HG03354 (cell line): ENCODE results near the gene TMEM219.

Experiments used
- ATAC-seq: cut with Tn5 transposase; IDR thresholded peaks from one replicate; pipeline ENCODE4 v1.9.1; 2021; ENCODE audit warnings: mild to moderate bottlenecking; ENCODE audit not compliant: unreplicated experiment, poor library complexity, severe bottlenecking

TMEM219 gene

DNA sequence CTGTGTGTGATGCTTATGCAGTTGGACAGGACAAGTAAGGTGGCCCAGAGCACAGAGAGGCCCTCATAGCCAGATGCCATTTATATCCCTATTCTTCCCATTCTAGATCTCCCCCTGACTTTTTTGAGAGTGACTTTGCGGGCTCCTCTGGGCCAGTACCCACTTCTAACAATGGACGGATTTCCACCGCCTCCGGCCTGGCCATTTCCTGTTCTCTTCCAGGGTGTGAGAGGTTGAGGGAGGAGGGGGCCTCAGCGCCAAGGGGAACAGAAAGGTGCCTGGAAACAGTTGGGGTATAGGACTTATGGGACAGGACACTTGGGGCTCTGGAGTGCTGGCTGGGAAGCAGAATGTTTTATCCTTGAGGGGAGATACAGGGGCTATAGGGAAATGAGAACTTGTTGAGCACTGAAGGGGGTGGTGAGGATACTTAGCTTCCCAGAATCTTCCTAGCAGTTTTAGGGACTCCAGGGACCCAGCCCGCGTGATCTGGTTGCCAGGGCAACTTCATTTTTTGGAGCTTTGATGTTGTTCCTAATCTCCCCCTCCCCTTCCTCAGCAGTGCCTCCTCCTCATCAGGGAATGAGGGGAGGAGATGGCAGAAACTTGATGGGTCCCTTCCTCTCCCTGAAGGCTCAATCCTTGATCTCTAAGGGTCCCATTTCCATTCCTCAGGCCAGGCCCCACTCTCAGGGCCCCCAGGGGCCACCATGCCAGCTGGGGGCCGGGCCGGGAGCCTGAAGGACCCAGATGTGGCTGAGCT lies 15.4 kb downstream of the TMEM219 start:
- ATAC-seq, result no peak

DNA sequence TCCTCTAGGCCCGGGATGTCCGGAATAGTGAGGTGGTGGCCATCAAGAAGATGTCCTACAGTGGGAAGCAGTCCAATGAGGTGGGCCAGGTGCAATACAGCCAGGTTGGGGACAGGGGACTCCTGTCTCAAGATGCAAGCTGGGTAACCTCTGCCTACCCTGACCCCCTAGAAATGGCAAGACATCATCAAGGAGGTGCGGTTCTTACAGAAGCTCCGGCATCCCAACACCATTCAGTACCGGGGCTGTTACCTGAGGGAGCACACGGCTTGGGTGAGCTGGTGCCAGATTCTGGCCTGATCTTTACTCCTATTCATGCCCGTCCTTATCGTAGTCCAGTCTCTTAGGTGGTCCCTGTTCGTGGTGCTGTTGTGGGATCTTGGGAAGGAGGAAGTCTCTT lies 16.2 kb downstream of the TMEM219 start:
- ATAC-seq, result no peak

DNA sequence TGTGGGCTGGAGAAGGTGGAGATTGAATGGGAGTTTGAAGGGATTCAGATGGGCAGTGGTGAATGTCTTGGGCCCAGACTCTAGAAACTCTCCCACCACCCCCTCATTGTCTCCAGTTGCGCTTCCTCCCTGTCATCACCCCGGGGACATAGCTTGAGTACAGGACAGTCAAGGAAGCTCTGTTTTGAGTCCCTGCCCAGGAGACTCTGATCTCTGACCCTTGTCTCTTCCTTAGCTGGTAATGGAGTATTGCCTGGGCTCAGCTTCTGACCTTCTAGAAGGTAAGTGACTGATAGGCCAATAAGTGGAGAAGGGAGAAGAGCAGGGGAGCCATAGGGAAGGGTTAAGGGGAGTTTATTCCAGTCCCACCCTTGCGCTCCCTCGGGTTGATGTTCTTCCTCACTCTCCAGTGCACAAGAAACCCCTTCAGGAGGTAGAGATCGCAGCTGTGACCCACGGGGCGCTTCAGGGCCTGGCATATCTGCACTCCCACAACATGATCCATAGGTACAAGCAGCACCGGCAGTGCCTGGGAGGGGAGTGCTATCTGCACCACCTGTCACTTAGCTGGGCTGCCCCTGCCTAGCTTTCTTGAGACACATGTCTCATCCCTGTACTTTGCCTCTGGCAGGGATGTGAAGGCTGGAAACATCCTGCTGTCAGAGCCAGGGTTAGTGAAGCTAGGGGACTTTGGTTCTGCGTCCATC lies 16.8 kb downstream of the TMEM219 start:
- ATAC-seq, result no peak

DNA sequence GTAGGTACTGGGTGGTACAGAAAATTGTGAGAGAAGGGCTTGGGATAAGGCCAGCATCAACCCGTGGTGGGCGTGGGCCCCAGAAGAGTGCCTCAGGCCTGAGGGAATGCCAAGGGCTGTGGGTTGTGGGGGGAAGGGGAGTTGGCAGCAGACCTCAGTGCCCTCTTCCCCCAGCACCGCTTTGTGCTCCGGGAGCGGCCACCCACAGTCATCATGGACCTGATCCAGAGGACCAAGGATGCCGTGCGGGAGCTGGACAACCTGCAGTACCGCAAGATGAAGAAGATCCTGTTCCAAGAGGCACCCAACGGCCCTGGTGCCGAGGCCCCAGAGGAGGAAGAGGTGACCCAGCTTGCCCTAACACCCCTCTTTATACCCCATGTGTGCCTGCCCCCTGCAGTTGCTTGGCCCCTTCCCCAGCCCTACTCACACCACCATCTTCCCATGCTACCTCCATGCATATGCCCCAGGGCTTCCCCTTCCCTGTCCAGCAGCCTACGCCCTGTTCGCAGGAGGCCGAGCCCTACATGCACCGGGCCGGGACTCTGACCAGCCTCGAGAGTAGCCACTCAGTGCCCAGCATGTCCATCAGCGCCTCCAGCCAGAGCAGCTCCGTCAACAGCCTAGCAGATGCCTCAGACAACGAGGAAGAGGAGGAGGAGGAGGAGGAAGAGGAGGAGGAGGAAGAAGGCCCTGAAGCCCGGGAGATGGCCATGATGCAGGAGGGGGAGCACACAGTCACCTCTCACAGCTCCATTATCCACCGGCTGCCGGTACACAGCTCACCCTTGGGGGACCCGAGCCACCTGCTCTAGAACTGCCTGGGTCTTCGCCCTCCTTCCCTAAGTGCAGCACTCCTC lies 20.9 kb downstream of the TMEM219 start:
- ATAC-seq, result no peak

DNA sequence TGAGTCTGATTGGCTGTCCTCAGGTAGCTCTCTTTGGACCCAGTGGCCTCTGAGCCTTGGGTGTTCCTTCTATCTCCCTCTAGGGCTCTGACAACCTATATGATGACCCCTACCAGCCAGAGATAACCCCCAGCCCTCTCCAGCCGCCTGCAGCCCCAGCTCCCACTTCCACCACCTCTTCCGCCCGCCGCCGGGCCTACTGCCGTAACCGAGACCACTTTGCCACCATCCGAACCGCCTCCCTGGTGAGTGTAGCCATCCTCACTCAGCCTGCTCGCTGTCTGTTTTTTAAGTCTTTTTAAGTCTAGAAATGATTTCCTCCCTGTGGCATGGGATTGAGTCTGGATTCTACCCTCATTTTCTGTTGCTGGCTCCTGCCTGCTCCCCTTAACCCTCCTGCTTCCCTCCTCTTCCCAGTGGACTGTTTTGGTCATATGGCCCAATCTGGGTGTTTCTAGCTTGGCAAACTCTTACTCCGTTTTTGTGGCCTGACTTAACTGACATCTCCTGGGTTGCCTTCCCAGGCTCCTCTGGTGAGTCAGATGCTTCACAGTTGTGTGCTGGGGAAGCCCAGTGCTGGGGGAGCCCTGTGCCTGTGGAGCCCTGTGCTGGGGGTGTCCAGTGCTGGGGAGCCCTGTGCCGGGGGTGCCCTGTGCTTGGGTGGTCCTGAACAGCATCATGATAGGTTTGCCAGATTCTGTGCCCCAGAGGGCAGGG lies 21.7 kb downstream of the TMEM219 start:
- no peak for ATAC-seq

DNA sequence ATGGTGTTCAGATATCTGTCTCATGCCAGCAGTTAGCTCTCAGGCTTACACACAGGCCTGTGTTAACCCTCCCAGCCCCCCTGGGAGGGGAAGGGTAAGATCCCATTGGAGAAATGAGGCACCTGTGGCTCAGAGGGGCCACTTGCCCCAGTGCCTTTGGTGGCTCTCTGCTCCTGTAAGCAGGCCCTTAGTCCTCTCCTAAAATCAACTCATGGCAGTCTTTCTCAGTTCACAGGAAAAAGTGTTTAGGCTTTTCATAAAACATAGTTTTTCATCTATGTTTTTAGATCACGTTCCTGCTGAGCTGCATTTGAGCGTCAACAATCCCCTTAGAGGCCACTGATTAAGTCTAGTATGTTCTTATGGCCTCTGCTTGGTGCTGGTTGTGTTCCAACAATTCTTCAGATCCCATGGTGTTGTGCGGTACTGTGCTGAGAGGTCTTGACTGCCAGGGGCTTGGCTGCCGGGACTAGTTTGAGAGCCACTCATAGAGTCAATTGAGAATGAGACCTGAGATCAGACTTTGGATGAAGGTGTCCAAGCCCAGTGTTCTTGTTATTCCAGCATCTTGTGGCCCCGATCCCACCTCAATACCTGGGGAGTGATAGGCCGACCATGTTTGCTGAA lies 22.4 kb downstream of the TMEM219 start:
- ATAC-seq, result no peak

DNA sequence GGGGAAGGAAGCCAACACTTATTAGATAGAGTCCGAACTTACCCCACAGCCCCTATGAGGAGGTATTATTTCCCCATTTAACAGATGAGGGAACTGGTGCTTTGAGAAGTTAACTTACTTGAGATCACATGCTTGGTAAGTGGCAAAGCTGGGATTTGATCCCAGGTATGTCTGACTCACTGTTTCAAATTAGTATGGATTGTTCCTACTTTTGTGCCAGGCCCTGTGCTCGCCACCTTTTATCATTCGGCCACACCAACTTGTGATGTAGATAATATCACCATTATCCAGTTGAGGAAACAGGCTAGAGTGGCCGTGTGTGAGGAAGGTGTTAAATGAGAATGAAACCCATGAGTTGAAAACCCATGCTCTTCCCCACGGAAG lies 22.9 kb downstream of the TMEM219 start:
- ATAC-seq, result no peak

DNA sequence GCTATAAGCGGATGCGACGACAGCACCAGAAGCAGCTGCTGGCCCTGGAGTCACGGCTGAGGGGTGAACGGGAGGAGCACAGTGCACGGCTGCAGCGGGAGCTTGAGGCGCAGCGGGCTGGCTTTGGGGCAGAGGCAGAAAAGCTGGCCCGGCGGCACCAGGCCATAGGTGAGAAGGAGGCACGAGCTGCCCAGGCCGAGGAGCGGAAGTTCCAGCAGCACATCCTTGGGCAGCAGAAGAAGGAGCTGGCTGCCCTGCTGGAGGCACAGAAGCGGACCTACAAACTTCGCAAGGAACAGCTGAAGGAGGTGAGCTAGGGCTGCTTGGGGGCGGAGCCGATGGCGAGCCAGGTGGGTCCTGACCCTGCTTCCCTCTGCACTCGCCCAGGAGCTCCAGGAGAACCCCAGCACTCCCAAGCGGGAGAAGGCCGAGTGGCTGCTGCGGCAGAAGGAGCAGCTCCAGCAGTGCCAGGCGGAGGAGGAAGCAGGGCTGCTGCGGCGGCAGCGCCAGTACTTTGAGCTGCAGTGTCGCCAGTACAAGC lies 23.5 kb downstream of the TMEM219 start:
- ATAC-seq, result no peak

DNA sequence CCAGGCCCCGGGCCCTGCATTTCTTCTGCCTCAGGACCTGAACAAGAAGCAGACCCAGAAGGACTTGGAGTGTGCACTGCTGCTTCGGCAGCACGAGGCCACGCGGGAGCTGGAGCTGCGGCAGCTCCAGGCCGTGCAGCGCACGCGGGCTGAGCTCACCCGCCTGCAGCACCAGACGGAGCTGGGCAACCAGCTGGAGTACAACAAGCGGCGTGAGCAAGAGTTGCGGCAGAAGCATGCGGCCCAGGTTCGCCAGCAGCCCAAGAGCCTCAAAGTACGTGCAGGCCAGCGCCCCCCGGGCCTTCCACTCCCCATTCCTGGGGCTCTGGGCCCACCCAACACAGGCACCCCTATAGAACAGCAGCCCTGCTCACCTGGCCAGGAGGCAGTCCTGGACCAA lies 24.4 kb downstream of the TMEM219 start:
- ATAC-seq, result no peak

DNA sequence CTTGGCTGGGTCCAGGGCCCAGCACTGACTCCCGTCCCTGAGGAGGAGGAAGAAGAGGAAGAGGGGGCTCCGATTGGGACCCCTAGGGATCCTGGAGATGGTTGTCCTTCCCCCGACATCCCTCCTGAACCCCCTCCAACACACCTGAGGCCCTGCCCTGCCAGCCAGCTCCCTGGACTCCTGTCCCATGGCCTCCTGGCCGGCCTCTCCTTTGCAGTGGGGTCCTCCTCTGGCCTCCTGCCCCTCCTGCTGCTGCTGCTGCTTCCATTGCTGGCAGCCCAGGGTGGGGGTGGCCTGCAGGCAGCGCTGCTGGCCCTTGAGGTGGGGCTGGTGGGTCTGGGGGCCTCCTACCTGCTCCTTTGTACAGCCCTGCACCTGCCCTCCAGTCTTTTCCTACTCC lies 25.1 kb downstream of the TMEM219 start:
- ATAC-seq, result no peak

DNA sequence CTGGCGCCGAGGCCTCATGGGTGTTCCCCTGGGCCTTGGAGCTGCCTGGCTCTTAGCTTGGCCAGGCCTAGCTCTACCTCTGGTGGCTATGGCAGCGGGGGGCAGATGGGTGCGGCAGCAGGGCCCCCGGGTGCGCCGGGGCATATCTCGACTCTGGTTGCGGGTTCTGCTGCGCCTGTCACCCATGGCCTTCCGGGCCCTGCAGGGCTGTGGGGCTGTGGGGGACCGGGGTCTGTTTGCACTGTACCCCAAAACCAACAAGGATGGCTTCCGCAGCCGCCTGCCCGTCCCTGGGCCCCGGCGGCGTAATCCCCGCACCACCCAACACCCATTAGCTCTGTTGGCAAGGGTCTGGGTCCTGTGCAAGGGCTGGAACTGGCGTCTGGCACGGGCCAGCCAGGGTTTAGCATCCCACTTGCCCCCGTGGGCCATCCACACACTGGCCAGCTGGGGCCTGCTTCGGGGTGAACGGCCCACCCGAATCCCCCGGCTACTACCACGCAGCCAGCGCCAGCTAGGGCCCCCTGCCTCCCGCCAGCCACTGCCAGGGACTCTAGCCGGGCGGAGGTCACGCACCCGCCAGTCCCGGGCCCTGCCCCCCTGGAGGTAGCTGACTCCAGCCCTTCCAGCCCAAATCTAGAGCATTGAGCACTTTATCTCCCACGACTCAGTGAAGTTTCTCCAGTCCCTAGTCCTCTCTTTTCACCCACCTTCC lies 25.6 kb downstream of the TMEM219 start:
- ATAC-seq, result no peak

DNA sequence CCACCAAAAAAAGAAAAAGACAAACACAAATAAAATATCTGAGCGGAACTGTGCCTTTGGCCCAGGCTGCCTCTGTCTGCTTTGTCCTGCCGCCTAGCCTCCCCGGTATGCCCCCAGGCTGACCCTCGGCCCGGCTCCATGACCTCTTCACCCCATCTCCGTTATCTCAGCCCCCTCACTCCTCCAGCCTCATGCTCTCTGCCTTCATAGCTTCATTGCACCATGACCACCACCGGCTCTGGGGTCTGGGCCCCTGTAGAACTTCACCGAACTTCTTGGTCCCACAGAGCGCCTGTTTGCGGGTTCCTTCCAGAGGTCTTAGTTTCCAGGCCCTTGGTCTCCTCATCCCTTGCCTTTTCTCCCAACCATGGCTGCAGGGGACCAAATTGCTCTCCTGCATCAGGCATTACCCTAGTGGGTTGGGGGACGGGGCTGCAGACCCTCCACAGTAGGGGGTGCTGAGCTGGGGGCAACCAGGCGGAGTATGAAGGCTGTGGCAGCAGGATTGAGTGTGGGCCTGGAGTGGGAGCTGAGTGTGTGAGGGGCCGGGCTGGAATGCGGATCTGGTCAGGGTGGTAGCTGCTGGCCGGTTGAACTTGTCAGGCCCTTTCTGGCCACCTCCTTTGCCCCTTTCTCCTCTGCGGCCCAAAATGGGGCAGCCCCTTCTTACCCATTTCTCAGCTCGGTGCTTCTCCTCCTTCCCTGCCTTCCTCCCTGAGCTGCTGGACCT lies 26.6 kb downstream of the TMEM219 start:
- ATAC-seq, result no peak

DNA sequence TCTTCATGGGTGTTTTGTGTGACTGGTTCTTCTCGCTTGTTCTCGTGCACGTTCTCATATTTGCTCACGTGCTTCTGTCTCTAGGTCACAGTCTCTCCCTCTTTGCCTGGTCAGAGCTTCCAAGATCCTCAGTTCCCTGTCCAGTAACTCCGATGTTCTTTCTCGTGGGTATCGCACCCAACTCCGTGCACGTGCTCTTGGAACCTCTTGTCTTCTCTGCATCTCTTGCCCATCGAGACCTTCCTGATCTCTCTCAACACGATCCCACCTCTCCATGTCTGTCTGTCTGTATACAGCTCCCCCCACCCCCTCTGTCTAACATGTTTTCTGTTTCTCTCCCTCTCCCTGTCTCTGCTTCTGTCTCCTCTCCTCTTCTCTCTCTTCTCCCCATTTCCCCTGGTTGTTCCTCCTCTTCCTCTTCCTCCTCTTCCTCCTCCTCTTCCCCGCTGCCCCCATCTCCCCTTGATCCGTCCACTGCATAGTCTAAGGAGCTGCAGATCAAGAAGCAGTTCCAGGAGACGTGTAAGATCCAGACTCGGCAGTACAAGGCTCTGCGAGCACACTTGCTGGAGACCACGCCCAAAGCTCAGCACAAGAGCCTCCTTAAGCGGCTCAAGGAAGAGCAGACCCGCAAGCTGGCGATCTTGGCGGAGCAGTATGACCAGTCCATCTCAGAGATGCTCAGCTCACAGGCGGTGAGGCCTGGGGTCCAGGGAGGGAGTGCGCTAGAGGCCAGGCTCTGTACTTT lies 27.4 kb downstream of the TMEM219 start:
- ATAC-seq, result no peak

DNA sequence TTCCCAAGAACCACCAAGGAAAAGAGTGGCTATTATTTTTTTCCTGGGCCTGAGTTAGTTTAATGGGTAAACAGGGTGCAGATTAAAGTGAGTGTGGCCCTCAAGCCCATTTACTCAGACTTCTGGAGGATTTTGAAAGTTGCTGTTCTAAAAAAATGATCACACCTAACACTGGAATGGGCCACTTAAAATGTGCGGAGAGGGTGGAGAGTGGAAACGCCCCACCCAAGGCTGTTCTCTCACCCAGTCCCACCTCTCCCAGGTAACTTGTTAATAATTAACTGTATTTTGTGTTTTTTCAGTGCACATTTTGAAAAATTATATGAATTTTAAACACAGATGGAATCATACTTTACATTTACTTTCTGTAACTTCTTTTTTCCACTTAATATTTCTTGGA lies 28.2 kb downstream of the TMEM219 start:
- ATAC-seq, result no peak

DNA sequence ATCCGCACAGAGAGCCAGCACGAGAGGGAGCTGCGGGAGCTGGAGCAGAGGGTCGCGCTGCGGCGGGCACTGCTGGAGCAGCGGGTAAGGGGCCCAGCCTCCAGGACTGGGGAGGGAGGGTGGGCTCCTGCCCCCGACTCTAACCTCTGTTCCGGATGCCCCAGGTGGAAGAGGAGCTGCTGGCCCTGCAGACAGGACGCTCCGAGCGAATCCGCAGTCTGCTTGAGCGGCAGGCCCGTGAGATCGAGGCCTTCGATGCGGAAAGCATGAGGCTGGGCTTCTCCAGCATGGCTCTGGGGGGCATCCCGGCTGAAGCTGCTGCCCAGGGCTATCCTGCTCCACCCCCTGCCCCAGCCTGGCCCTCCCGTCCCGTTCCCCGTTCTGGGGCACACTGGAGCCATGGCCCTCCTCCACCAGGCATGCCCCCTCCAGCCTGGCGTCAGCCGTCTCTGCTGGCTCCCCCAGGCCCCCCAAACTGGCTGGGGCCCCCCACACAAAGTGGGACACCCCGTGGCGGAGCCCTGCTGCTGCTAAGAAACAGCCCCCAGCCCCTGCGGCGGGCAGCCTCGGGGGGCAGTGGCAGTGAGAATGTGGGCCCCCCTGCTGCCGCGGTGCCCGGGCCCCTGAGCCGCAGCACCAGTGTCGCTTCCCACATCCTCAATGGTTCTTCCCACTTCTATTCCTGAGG lies 29.1 kb downstream of the TMEM219 start:
- no peak for ATAC-seq

DNA sequence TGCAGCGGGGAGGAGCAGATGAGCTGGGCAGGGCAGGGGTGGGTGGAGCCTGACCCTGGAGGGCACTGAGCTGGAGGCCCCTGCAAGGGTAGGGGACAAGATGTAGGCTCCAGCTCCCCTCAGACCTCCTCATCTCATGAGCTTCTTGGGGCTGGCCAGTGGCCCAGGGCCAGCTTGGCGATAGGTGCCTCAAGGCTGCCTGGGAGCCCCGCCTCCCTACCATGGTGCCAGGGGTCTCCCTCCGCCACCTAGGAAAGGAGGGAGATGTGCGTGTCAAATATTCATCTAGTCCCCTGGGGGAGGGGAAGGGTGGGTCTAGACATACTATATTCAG lies 29.7 kb downstream of the TMEM219 start:
- no peak for ATAC-seq

DNA sequence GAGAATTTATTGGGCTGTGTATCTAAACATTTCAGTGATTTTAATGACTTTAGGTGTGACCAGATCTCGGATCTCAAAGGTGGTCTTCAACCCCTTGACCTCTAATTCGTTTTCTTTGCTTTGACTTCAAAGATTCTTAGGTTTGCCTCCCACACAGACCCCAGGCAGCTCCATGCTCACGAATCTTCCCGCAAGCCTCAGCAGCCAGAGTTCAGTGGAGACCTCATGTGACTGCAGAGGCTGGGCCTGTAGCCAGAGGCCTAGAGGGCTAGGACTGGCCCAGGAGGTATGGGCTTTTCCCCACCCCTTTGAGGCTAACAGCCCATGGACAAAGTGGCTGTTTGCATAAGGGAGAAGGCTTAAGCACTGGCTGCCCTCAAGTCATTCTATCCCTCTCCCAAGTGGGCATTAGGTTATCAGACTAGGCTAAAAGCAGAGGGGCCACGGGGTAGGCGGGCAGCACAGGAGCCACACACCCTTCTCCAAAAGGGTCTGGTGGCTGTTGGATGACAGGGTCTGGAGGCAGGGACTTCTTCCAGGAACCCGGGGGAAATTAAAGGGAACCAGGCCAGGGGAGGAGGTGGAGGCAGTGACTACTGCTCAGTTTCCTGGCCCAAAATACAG lies 30.6 kb downstream of the TMEM219 start:
- no peak for ATAC-seq
